H1 (cell line): ENCODE results near the gene ARHGAP26. TPM values are rescaled to one million over a fixed set of nuclear protein-coding genes. Genes with fewer than 3 reads are reported as not detected.

Experiments used
- CTCF ChIA-PET: fragments of 300-600 bp; sonication (Branson Sonifier 250); formaldehyde crosslinking; loops from one replicate; lab custom pipeline; 2021; ENCODE audit not compliant: partially characterized antibody; lab: Charles Lee
- POLR2A ChIA-PET: fragments of 300-600 bp; sonication (Branson Sonifier 250); formaldehyde crosslinking; loops from one replicate; lab custom pipeline; 2021; ENCODE audit warnings: inconsistent platforms; ENCODE audit not compliant: partially characterized antibody; lab: Charles Lee
- DNase-seq, 2 experiments: peaks; one replicate each; pipeline versions ENCODE4 v3.0.0 to v3.0.0-alpha.2; 2010 to 2022; ENCODE audit warnings: low spot score in 2 of 2, low read depth in 1 of 2, mixed read lengths in 1 of 2
- FAIRE-seq: peaks from 2 replicates; lab custom pipeline; 2011; peaks lifted over from hg19 to GRCh38; lab: Jason Lieb, UNC
- H2AFZ ChIP-seq: 2 replicates; pipeline ENCODE4 v1.8.1; 2012; ENCODE audit warnings: low read length, inconsistent platforms
- H2AK5ac ChIP-seq: 2 replicates; pipeline ENCODE4 v1.6.1; 2013; ENCODE audit warnings: low read depth, low read length
- H2BK120ac ChIP-seq: replicated peaks from 2 replicates; pipeline ENCODE3; 2013; ENCODE audit warnings: low read depth, low read length, inconsistent platforms
- H2BK12ac ChIP-seq: 2 replicates; pipeline ENCODE4 v1.6.1; 2013; ENCODE audit warnings: low read depth, low read length
- H2BK15ac ChIP-seq: 2 replicates; pipeline ENCODE4 v1.6.1; 2013; ENCODE audit warnings: low read length
- H2BK20ac ChIP-seq: 2 replicates; pipeline ENCODE4 v1.6.1; 2013; ENCODE audit warnings: low read length
- H2BK5ac ChIP-seq: 2 replicates; pipeline ENCODE4 v1.6.1; 2013; ENCODE audit warnings: low read depth, low read length
- H3K14ac ChIP-seq: 2 replicates; pipeline ENCODE4 v1.6.1; 2013; ENCODE audit warnings: inconsistent platforms; ENCODE audit not compliant: insufficient read length
- H3K18ac ChIP-seq: 2 replicates; pipeline ENCODE4 v1.6.1; 2013; ENCODE audit warnings: low read length; ENCODE audit errors: extremely low read depth
- H3K23ac ChIP-seq: 2 replicates; pipeline ENCODE4 v1.6.1; 2013; ENCODE audit warnings: inconsistent platforms; ENCODE audit not compliant: insufficient read length
- H3K23me2 ChIP-seq: 2 replicates; pipeline ENCODE4 v1.6.1; 2013; ENCODE audit warnings: low read depth, low read length
- H3K27ac ChIP-seq: 2 replicates; pipeline ENCODE4 v1.6.1; 2011; ENCODE audit warnings: low read depth, low read length, inconsistent platforms
- H3K27me3 ChIP-seq, 4 experiments: replicated peaks in 1 of 4; 1 replicate in 1 of 4; 2 replicates in 3 of 4; pipeline versions ENCODE4 v1.6.1 to v1.8.1; 2011 to 2013; ENCODE audit warnings: low read length in 3 of 4, mild to moderate bottlenecking in 3 of 4, inconsistent platforms in 2 of 4, mixed read lengths in 2 of 4, moderate library complexity in 1 of 4; ENCODE audit not compliant: control insufficient read depth in 3 of 4, insufficient read depth in 3 of 4; ENCODE audit errors: extremely low read depth in 1 of 4
- H3K36me3 ChIP-seq, 4 experiments: 2 replicates each; pipeline versions ENCODE4 v1.6.1 to v1.8.1; 2011 to 2013; ENCODE audit warnings: mild to moderate bottlenecking in 4 of 4, low read length in 3 of 4, moderate library complexity in 2 of 4, control low read depth in 1 of 4, inconsistent platforms in 1 of 4; ENCODE audit not compliant: insufficient read depth in 4 of 4, control insufficient read depth in 2 of 4
- H3K4ac ChIP-seq: replicated peaks from 2 replicates; pipeline ENCODE3; 2013; ENCODE audit warnings: low read length, low read depth, mixed read lengths, inconsistent platforms; ENCODE audit not compliant: insufficient read length
- H3K4me1 ChIP-seq, 4 experiments: replicated peaks in 1 of 4; 1 replicate in 1 of 4; 2 replicates in 3 of 4; pipeline versions ENCODE4 v1.6.1 to v1.8.1; 2011 to 2013; ENCODE audit warnings: low read length in 3 of 4, inconsistent platforms in 2 of 4, mixed read lengths in 1 of 4; ENCODE audit not compliant: insufficient read depth in 4 of 4, control insufficient read depth in 3 of 4
- H3K4me2 ChIP-seq, 2 experiments: 2 replicates each; pipeline versions ENCODE4 v1.6.1 to v1.8.1; 2011 to 2013; ENCODE audit warnings: low read depth in 2 of 2, low read length in 2 of 2, control low read depth in 1 of 2, inconsistent platforms in 1 of 2, mild to moderate bottlenecking in 1 of 2; ENCODE audit not compliant: insufficient read depth in 1 of 2
- H3K4me3 ChIP-seq, 4 experiments: fragments of 200-600, 300-600 bp in 1 of 4; sonication (generic), shearing (Covaris generic), sonication (Bioruptor Twin) in 1 of 4; 2 replicates each; pipeline versions ENCODE4 v1.5.1 to v1.8.1; 2011 to 2016; ENCODE audit warnings: low read length in 4 of 4, low read depth in 3 of 4, control low read depth in 2 of 4, inconsistent platforms in 2 of 4, mild to moderate bottlenecking in 2 of 4, mixed read lengths in 1 of 4, moderate library complexity in 1 of 4; ENCODE audit not compliant: insufficient read depth in 2 of 4; ENCODE audit errors: extremely low read depth in 1 of 4
- H3K56ac ChIP-seq: replicated peaks from 2 replicates; pipeline ENCODE3; 2013; ENCODE audit warnings: low read depth, mild to moderate bottlenecking, mixed read lengths, low read length, inconsistent platforms; ENCODE audit not compliant: insufficient read length
- H3K79me1 ChIP-seq: 2 replicates; pipeline ENCODE4 v1.6.1; 2013; ENCODE audit warnings: low read depth, low read length, control low read depth
- H3K79me2 ChIP-seq, 2 experiments: 2 replicates each; pipeline versions ENCODE4 v1.6.1 to v1.8.1; 2012 to 2013; ENCODE audit warnings: low read length in 2 of 2, mild to moderate bottlenecking in 2 of 2, inconsistent platforms in 1 of 2; ENCODE audit not compliant: insufficient read depth in 2 of 2, control insufficient read depth in 1 of 2
- H3K9ac ChIP-seq, 4 experiments: replicated peaks in 1 of 4; 1 replicate in 1 of 4; 2 replicates in 3 of 4; pipeline versions ENCODE4 v1.6.1 to v1.8.1; 2011 to 2013; ENCODE audit warnings: low read depth in 3 of 4, low read length in 3 of 4, control low read depth in 2 of 4, mild to moderate bottlenecking in 2 of 4, moderate library complexity in 2 of 4, inconsistent platforms in 1 of 4; ENCODE audit errors: extremely low read depth in 1 of 4
- H3K9me3 ChIP-seq, 2 experiments: 2 replicates each; pipeline versions ENCODE4 v1.6.1 to v1.8.1; 2012 to 2013; ENCODE audit warnings: mild to moderate bottlenecking in 2 of 2, moderate library complexity in 2 of 2, control low read depth in 1 of 2, inconsistent platforms in 1 of 2, low read depth in 1 of 2, low read length in 1 of 2, mixed read lengths in 1 of 2; ENCODE audit not compliant: insufficient read depth in 2 of 2
- H4K20me1 ChIP-seq, 2 experiments: replicated peaks in 1 of 2; 2 replicates each; pipeline versions ENCODE3 to v1.8.1; 2011 to 2013; ENCODE audit warnings: inconsistent platforms in 2 of 2, low read length in 2 of 2, mild to moderate bottlenecking in 1 of 2; ENCODE audit not compliant: insufficient read depth in 2 of 2, control insufficient read depth in 1 of 2
- H4K5ac ChIP-seq: 2 replicates; pipeline ENCODE4 v1.6.1; 2013; ENCODE audit warnings: low read length, low read depth, mixed read lengths, inconsistent platforms; ENCODE audit not compliant: insufficient read length
- H4K8ac ChIP-seq: 2 replicates; pipeline ENCODE4 v1.8.0; 2013; ENCODE audit warnings: mild to moderate bottlenecking, moderate library complexity, low read length, inconsistent platforms; ENCODE audit not compliant: insufficient read depth; ENCODE audit errors: extremely low read depth
- H4K91ac ChIP-seq: replicated peaks from 2 replicates; pipeline ENCODE3; 2013; ENCODE audit warnings: low read length, mixed read lengths, inconsistent platforms; ENCODE audit not compliant: insufficient read length
- BACH1 ChIP-seq: IDR thresholded peaks from 2 replicates; pipeline ENCODE4 v1.6.1; 2012; ENCODE audit warnings: low read length, improper control_type of control experiment
- CBX5 ChIP-seq: fragments of 300-800, 300-1000 bp; sonication (generic); IDR thresholded peaks from 2 replicates; pipeline ENCODE4 v1.7.1; 2016; ENCODE audit warnings: antibody characterized with exemption, low read length, low read depth
- CREB1 ChIP-seq: IDR thresholded peaks from 2 replicates; pipeline ENCODE4 v1.6.1; 2012; ENCODE audit warnings: inconsistent platforms
- FOSL1 ChIP-seq: IDR thresholded peaks from 2 replicates; pipeline ENCODE4 v1.6.1; 2011; ENCODE audit warnings: mild to moderate bottlenecking, low read depth, low read length, moderate library complexity; ENCODE audit not compliant: insufficient read depth
- JUN ChIP-seq: IDR thresholded peaks from 2 replicates; pipeline ENCODE4 v1.6.1; 2011; ENCODE audit warnings: low read depth, mild to moderate bottlenecking, improper control_type of control experiment, low read length
- KDM5A ChIP-seq: fragments of 200-600 bp; IDR thresholded peaks from 2 replicates; pipeline ENCODE4 v1.7.1; 2012; ENCODE audit warnings: mild to moderate bottlenecking, low read length, inconsistent platforms, mixed read lengths
- MAFK ChIP-seq: IDR thresholded peaks from 2 replicates; pipeline ENCODE4 v1.6.1; 2012; ENCODE audit warnings: low read depth, mild to moderate bottlenecking, improper control_type of control experiment, low read length
- SAP30 ChIP-seq: fragments of 300-600 bp; sonication (generic); IDR thresholded peaks from 2 replicates; pipeline ENCODE4 v1.7.1; 2012; ENCODE audit warnings: low read length, moderate library complexity, mild to moderate bottlenecking, inconsistent platforms; ENCODE audit not compliant: insufficient read depth, insufficient replicate concordance
- TBP ChIP-seq: IDR thresholded peaks from 2 replicates; pipeline ENCODE4 v1.6.1; 2011; ENCODE audit warnings: low read depth, low read length, improper control_type of control experiment
- ZNF274 ChIP-seq: IDR thresholded peaks from 2 replicates; pipeline ENCODE4 v1.7.0; 2012; ENCODE audit warnings: low read length, borderline replicate concordance; ENCODE audit errors: extremely low read depth
- WGBS, 2 experiments: shearing (Covaris generic) in 1 of 2; methylation state at CpG; one replicate each; pipeline versions ENCODE4 v1.1.6 to v1.1.7; 2013 to 2015; ENCODE audit warnings: low lambda C conversion rate in 2 of 2, mixed read lengths in 2 of 2, inconsistent platforms in 1 of 2, low coverage in 1 of 2, missing lambda C conversion rate in 1 of 2; ENCODE audit not compliant: insufficient replicate concordance in 2 of 2, insufficient coverage in 1 of 2, insufficient read length in 1 of 2; ENCODE audit errors: extremely low coverage in 1 of 2, missing lambda C conversion rate in 1 of 2; 5-methylcytosine and 5-hydroxymethylcytosine counted together
- polyA plus RNA-seq, 7 experiments: library from polyadenylated mRNA; depleted of rRNA in 3 of 7; stranded (reverse) in 5 of 7; unstranded in 2 of 7; fragments of >200 nt in 5 of 7; fragments of 200-250 nt in 2 of 7; gene quantifications; 1 replicate in 5 of 7; 2 replicates in 1 of 7; 4 replicates in 1 of 7; pipeline versions ENCODE4 v1.2.1 to v1.2.3, GENCODE V29; 2011 to 2013; ENCODE audit warnings: missing spikeins in 2 of 7, mixed read lengths in 2 of 7
- total RNA-seq: library from RNA; stranded (reverse); fragmentation: NEBNext Ultra II Directional; extraction: Animal tissue kit (Norgen Biotek cat#: 25700); gene quantifications from 2 replicates; pipeline ENCODE4 v1.2.1, GENCODE V29; 2021
- TF ChIP-seq, protein P1 (sequence below): IDR thresholded peaks from 2 replicates; pipeline ENCODE4 v1.6.1; 2012; ENCODE audit warnings: inconsistent platforms
- TF ChIP-seq, protein P2 (sequence below), 3 experiments: IDR thresholded peaks; 1 replicate in 2 of 3; 2 replicates in 1 of 3; pipeline versions ENCODE4 v1.5.1 to v1.6.1; 2011; ENCODE audit warnings: low read length in 3 of 3, mild to moderate bottlenecking in 3 of 3, inconsistent platforms in 2 of 3, low read depth in 1 of 3, moderate library complexity in 1 of 3; ENCODE audit not compliant: insufficient read depth in 1 of 3; ENCODE audit errors: control extremely low read depth in 1 of 3

The ARHGAP26 gene
- total and polyA plus RNA-seq, 2 of the 8 experiments (the other 6 are each of a cell fraction or from before 2014, with no cell fraction given) = 7.1 to 24.8 TPM

DNA sequence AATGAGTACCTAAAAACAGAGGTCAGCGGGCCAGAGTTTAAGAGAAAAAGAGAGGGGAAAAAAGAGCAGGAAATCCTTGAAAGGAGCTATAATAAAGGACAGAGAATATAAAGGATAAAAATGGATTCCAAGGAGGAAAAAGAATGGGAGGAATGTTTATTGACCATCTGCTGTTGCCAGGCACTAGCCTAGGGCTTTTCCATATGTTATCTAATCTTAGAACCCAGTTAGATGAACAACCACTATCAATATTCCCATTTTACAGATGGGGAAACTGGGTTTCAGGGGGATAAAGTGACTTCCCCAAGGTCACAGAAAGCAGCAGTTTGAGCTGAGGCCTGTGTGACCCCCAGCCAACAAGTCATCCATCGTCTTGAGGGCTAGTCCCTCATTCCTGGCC, 400.8 kb downstream of the ARHGAP26 start:
- Histone ChIP-seq H3K18ac (no peak overlapping the region), H2BK20ac (no peak overlapping the region), H4K20me1 (no peaks in the 10 kb centered on the region), H4K5ac (no peak overlapping the region), H3K27ac (no peak overlapping the region), H3K79me1 (no peaks in the 10 kb centered on the region), H3K4me1 (peaks cover 0 to 8% (median 5%) of the 10 kb centered on the region in 4 experiments; a peak in 4 of 7 replicates), H3K79me2 (no peaks in the 10 kb centered on the region), H2BK15ac (no peak overlapping the region), H3K14ac (no peak overlapping the region), H3K9ac (no peak overlapping the region), H3K4ac (no peak overlapping the region), H3K36me3 (no peaks in the 10 kb centered on the region), H2BK120ac (no peak overlapping the region), H3K4me3 (no peak overlapping the region), H3K56ac (no peak overlapping the region), H3K4me2 (no peak overlapping the region), H3K23ac (no peak overlapping the region), H2BK12ac (no peak overlapping the region), H3K27me3 (no peaks in the 10 kb centered on the region), H3K23me2 (no peaks in the 10 kb centered on the region), H2BK5ac (no peak overlapping the region), H2AFZ (no peak overlapping the region), H4K91ac (no peak overlapping the region), H3K9me3 (no peaks in the 10 kb centered on the region), H4K8ac (no peak overlapping the region), H2AK5ac (no peak overlapping the region)
- CTCF ChIA-PET = interaction anchor here (1.2 to 1.3 kb wide), 2 partner anchors 10 to 17 kb away, joined by 3 read pairs; no protein-coding TSS in a partner anchor
- DNase-seq = no peak
- no peak for FAIRE-seq
- 89% methylated on average over 2 of the region's 2 CpGs; no CpG with 5 or more reads in 1 of the 2 experiments for whole genome bisulfite sequencing, 2 experiments
- POLR2A ChIA-PET = no interaction called here
- TF ChIP-seq SAP30 (no peak), MAFK (no peak), TBP (no peak), KDM5A (no peak), ZNF274 (no peak), FOSL1 (no peak), JUN (no peak), CBX5 (no peak), BACH1 (no peak), CREB1 (no peak)
- TF ChIP-seq, protein P1, sequence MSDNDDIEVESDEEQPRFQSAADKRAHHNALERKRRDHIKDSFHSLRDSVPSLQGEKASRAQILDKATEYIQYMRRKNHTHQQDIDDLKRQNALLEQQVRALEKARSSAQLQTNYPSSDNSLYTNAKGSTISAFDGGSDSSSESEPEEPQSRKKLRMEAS = no peak
- TF ChIP-seq, protein P2, sequence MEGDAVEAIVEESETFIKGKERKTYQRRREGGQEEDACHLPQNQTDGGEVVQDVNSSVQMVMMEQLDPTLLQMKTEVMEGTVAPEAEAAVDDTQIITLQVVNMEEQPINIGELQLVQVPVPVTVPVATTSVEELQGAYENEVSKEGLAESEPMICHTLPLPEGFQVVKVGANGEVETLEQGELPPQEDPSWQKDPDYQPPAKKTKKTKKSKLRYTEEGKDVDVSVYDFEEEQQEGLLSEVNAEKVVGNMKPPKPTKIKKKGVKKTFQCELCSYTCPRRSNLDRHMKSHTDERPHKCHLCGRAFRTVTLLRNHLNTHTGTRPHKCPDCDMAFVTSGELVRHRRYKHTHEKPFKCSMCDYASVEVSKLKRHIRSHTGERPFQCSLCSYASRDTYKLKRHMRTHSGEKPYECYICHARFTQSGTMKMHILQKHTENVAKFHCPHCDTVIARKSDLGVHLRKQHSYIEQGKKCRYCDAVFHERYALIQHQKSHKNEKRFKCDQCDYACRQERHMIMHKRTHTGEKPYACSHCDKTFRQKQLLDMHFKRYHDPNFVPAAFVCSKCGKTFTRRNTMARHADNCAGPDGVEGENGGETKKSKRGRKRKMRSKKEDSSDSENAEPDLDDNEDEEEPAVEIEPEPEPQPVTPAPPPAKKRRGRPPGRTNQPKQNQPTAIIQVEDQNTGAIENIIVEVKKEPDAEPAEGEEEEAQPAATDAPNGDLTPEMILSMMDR (IDR thresholded peaks at IDR 0.05; ENCODE audit: control extremely low read depth in 1 of 3, insufficient read depth in 1 of 3, low read depth in 1 of 3, low read length in 3 of 3) = no peak
